Suprapubic skin (tissue), 3 donors: Measurements from ENCODE around the gene VPS41.

Source experiments
- CTCF ChIP-seq, 2 donors: fragments of 200-600 bp in 1 of 2; fragments of 450-650 bp in 1 of 2; sonication (generic) in 1 of 2; IDR thresholded peaks; one replicate each; pipeline ENCODE4 v1.5.1; 2016 to 2019; ENCODE audit warnings: antibody characterized with exemption in 2 of 2, mild to moderate bottlenecking in 1 of 2, moderate library complexity in 1 of 2
- POLR2A ChIP-seq, 2 donors: fragments of 450-650 bp; IDR thresholded peaks; one replicate each; pipeline ENCODE4 v1.6.1; 2017; ENCODE audit warnings: antibody characterized with exemption in 2 of 2, mild to moderate bottlenecking in 2 of 2, moderate library complexity in 2 of 2

DNA sequence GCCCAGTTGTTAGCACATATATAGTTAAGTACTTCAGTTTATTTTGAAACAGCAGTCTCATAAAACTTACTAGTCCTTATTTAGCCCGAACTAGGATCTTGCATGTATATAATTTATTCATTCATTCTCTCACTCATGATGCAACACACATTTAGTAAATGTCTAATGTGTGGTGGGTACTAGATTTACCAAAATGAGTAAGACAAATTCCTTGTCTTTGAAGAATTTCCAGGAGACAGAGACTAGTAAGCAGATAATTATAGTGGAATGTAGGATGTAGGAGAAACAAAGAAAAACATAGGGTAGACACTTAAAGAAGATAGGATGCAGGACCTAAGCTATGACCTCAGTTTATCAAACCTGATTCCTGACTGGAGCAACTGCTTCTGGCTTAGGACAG, 157.6 kb downstream of the VPS41 start:
- TF ChIP-seq CTCF (IDR thresholded peaks at IDR 0.05) (no peak), POLR2A (IDR thresholded peaks at IDR 0.05) (no peak)
